Measurements from ENCODE around the gene LSS.
"Not testable (repeated sequence)": the region's sequence is repeated elsewhere in the genome, so short reads cannot be mapped to it uniquely, and the experiment has no call there.

The LSS gene

GRCh38 chr21:46252840-46253239 is 24.3 kb upstream of the LSS start:
- peak overlapping the region; percentile 93 for H3K27ac Mint-ChIP-seq
- H3K4me3 Mint-ChIP-seq, result no peak overlapping the region
- peaks cover 75% of the 10 kb centered on the region for H3K36me3 Mint-ChIP-seq

GRCh38 chr21:46250146-46250725 is 21.7 kb upstream of the LSS start:
- peaks cover 7% of the 10 kb centered on the region for H3K9me3 Mint-ChIP-seq
- H3K27me3 Mint-ChIP-seq, result no peaks in the 10 kb centered on the region
- H3K27ac Mint-ChIP-seq, result peak overlapping the region; percentile 41
- ATAC-seq, result no peak
- no peak overlapping the region for H3K4me3 Mint-ChIP-seq
- peaks cover 47% of the 10 kb centered on the region for H3K4me1 Mint-ChIP-seq
- peaks cover 68% of the 10 kb centered on the region for H3K36me3 Mint-ChIP-seq

More at GRCh38 chr21:46252840-46253239, 24.3 kb upstream of the LSS start:
- no peak for ATAC-seq
- peaks cover 47% of the 10 kb centered on the region for H3K4me1 Mint-ChIP-seq
- H3K9me3 Mint-ChIP-seq, result peaks cover 7% of the 10 kb centered on the region
- no peaks in the 10 kb centered on the region for H3K27me3 Mint-ChIP-seq

- Mint-ChIP-seq H3K4me3 (no peak overlapping the region), H3K27ac (no peak overlapping the region), H3K4me1 (peaks cover 32% of the 10 kb centered on the region), H3K27me3 (no peaks in the 10 kb centered on the region), H3K36me3 (peaks cover 62% of the 10 kb centered on the region), H3K9me3 (peaks cover 5% of the 10 kb centered on the region)
- no peak for ATAC-seq
Observed at GRCh38 chr21:46248827-46249226, 20.3 kb upstream of the LSS start.

- H3K4me3 Mint-ChIP-seq, result no peak overlapping the region
- no peak overlapping the region for H3K27ac Mint-ChIP-seq
- H3K36me3 Mint-ChIP-seq, result peaks cover 62% of the 10 kb centered on the region
- no peaks in the 10 kb centered on the region for H3K27me3 Mint-ChIP-seq
- peaks cover 28% of the 10 kb centered on the region for H3K4me1 Mint-ChIP-seq
- H3K9me3 Mint-ChIP-seq, result peaks cover under 1% of the 10 kb centered on the region
- ATAC-seq, result no peak
Observed at GRCh38 chr21:46248422-46248782, 19.8 kb upstream of the LSS start.

- no peak overlapping the region for H3K4me3 Mint-ChIP-seq
- H3K36me3 Mint-ChIP-seq, result peaks cover 65% of the 10 kb centered on the region
- peaks cover 26% of the 10 kb centered on the region for H3K4me1 Mint-ChIP-seq
- no peaks in the 10 kb centered on the region for H3K9me3 Mint-ChIP-seq
- no peak for ATAC-seq
- H3K27ac Mint-ChIP-seq, result no peak overlapping the region
- H3K27me3 Mint-ChIP-seq, result no peaks in the 10 kb centered on the region
Observed at GRCh38 chr21:46247699-46248421, 19.3 kb upstream of the LSS start.

GRCh38 chr21:46246345-46246744 is 17.8 kb upstream of the LSS start:
- Mint-ChIP-seq H3K4me3 (no peak overlapping the region), H3K27ac (no peak overlapping the region), H3K36me3 (peaks cover 72% of the 10 kb centered on the region), H3K9me3 (no peaks in the 10 kb centered on the region), H3K27me3 (no peaks in the 10 kb centered on the region), H3K4me1 (peaks cover 26% of the 10 kb centered on the region)
- ATAC-seq, result no peak

- ATAC-seq, result no peak
- H3K9me3 Mint-ChIP-seq, result no peaks in the 10 kb centered on the region
- H3K27ac Mint-ChIP-seq, result no peak overlapping the region
- H3K27me3 Mint-ChIP-seq, result no peaks in the 10 kb centered on the region
- peaks cover 76% of the 10 kb centered on the region for H3K36me3 Mint-ChIP-seq
- no peak overlapping the region for H3K4me3 Mint-ChIP-seq
- peaks cover 20% of the 10 kb centered on the region for H3K4me1 Mint-ChIP-seq
Observed at GRCh38 chr21:46245213-46245915, 16.8 kb upstream of the LSS start.

- Mint-ChIP-seq H3K4me1 (peaks cover 12% of the 10 kb centered on the region), H3K4me3 (no peak overlapping the region), H3K27ac (no peak overlapping the region), H3K9me3 (no peaks in the 10 kb centered on the region), H3K36me3 (peaks cover 75% of the 10 kb centered on the region), H3K27me3 (no peaks in the 10 kb centered on the region)
- no peak for ATAC-seq
Observed at GRCh38 chr21:46244602-46245001, 16.0 kb upstream of the LSS start.

GRCh38 chr21:46243960-46244361 is 15.4 kb upstream of the LSS start:
- no peak overlapping the region for H3K27ac Mint-ChIP-seq
- peaks cover 75% of the 10 kb centered on the region for H3K36me3 Mint-ChIP-seq
- peaks cover 9% of the 10 kb centered on the region for H3K4me1 Mint-ChIP-seq
- H3K4me3 Mint-ChIP-seq, result no peak overlapping the region
- H3K27me3 Mint-ChIP-seq, result no peaks in the 10 kb centered on the region
- ATAC-seq, result no peak
- no peaks in the 10 kb centered on the region for H3K9me3 Mint-ChIP-seq

- H3K36me3 Mint-ChIP-seq, result peaks cover 74% of the 10 kb centered on the region
- H3K27me3 Mint-ChIP-seq, result no peaks in the 10 kb centered on the region
- peaks cover 3% of the 10 kb centered on the region for H3K4me1 Mint-ChIP-seq
- peak overlapping the region; percentile 2 for H3K27ac Mint-ChIP-seq
- no peak for ATAC-seq
- no peaks in the 10 kb centered on the region for H3K9me3 Mint-ChIP-seq
- H3K4me3 Mint-ChIP-seq, result no peak overlapping the region
Observed at GRCh38 chr21:46243325-46243724, 14.8 kb upstream of the LSS start.

- not testable (repeated sequence) for H3K27me3 Mint-ChIP-seq, H3K4me1 Mint-ChIP-seq, H3K4me3 Mint-ChIP-seq, H3K27ac Mint-ChIP-seq, H3K9me3 Mint-ChIP-seq, ATAC-seq
- peaks cover 66% of the 10 kb centered on the region for H3K36me3 Mint-ChIP-seq
Observed at GRCh38 chr21:46241577-46241976, 13.0 kb upstream of the LSS start.

- Mint-ChIP-seq H3K27ac (peak overlapping the region; percentile 1), H3K4me3 (no peak overlapping the region), H3K4me1 (no peaks in the 10 kb centered on the region), H3K36me3 (peaks cover 57% of the 10 kb centered on the region), H3K9me3 (no peaks in the 10 kb centered on the region), H3K27me3 (no peaks in the 10 kb centered on the region)
- no peak for ATAC-seq
Observed at GRCh38 chr21:46239817-46240325, 11.3 kb upstream of the LSS start.

GRCh38 chr21:46237474-46237873 is 8.9 kb upstream of the LSS start:
- no peaks in the 10 kb centered on the region for H3K4me1 Mint-ChIP-seq
- ATAC-seq, result no peak
- H3K9me3 Mint-ChIP-seq, result no peaks in the 10 kb centered on the region
- H3K27me3 Mint-ChIP-seq, result no peaks in the 10 kb centered on the region
- no peak overlapping the region for H3K27ac Mint-ChIP-seq
- H3K36me3 Mint-ChIP-seq, result peaks cover 56% of the 10 kb centered on the region
- no peak overlapping the region for H3K4me3 Mint-ChIP-seq

GRCh38 chr21:46234436-46234950 is 5.9 kb upstream of the LSS start:
- no peak overlapping the region for H3K4me3 Mint-ChIP-seq
- no peak overlapping the region for H3K27ac Mint-ChIP-seq
- H3K36me3 Mint-ChIP-seq, result peaks cover 52% of the 10 kb centered on the region
- H3K9me3 Mint-ChIP-seq, result no peaks in the 10 kb centered on the region
- no peaks in the 10 kb centered on the region for H3K27me3 Mint-ChIP-seq
- peaks cover 21% of the 10 kb centered on the region for H3K4me1 Mint-ChIP-seq
- no peak for ATAC-seq

GRCh38 chr21:46229923-46230260 is 1.3 kb upstream of the LSS start:
- peaks cover 57% of the 10 kb centered on the region for H3K4me1 Mint-ChIP-seq

More at GRCh38 chr21:46229923-46230260, 1.3 kb upstream of the LSS start:
- no peak for ATAC-seq
- H3K4me3 Mint-ChIP-seq, result peak overlapping the region; percentile 90
- H3K9me3 Mint-ChIP-seq, result peaks cover 3% of the 10 kb centered on the region
- H3K36me3 Mint-ChIP-seq, result peaks cover 46% of the 10 kb centered on the region
- peak overlapping the region; percentile 87 for H3K27ac Mint-ChIP-seq
- no peaks in the 10 kb centered on the region for H3K27me3 Mint-ChIP-seq

Data from stimulated activated memory B cell treated with anti-CD40 and anti-IgM and Interleukin-4, amounts not matched to agents 10 μg/mL and 1 μg/mL and 100 μg/mL, for 72 hours (primary cell).